Heart left ventricle (tissue), 16 donors: ENCODE data around the gene ZNF362. TPM values are rescaled to one million over a fixed set of nuclear protein-coding genes. Genes with fewer than 3 reads are reported as not detected.
A peak's percentile ranks its signal among the peaks of the same experiment; 100 is the strongest.

Source experiments
- ATAC-seq, 4 donors: fragments of 200-7000 bp; cut with Tn5 transposase; one replicate each; pipeline ENCODE4 v1.9.1; 2020 to 2022; ENCODE audit warnings: moderate library complexity in 4 of 4, mild to moderate bottlenecking in 3 of 4, moderate number of reproducible peaks in 1 of 4
- DNase-seq, 5 donors: peaks; one replicate each; pipeline ENCODE4 v3.0.0-alpha.2; 2020
- H3K27ac ChIP-seq, 12 donors: fragments of 200-600 bp; sonication (generic) in 4 of 12; one replicate each; pipeline versions ENCODE4 v1.5.0 to v1.8.0; 2016 to 2022; ENCODE audit warnings: mild to moderate bottlenecking in 2 of 12
- H3K27me3 ChIP-seq, 9 donors: fragments of 200-600 bp; sonication (generic) in 2 of 9; one replicate each; pipeline versions ENCODE4 v1.5.1 to v1.8.0; 2016 to 2022; ENCODE audit warnings: mild to moderate bottlenecking in 3 of 9
- H3K36me3 ChIP-seq, 9 donors: fragments of 200-600 bp; sonication (generic) in 2 of 9; one replicate each; pipeline versions ENCODE4 v1.5.0 to v1.8.0; 2018 to 2022; ENCODE audit warnings: mild to moderate bottlenecking in 2 of 9
- H3K4me1 ChIP-seq, 12 donors: fragments of 200-600 bp; sonication (generic) in 4 of 12; one replicate each; pipeline versions ENCODE4 v1.5.0 to v1.8.0; 2016 to 2022; ENCODE audit warnings: mild to moderate bottlenecking in 3 of 12
- H3K4me3 ChIP-seq, 12 donors: fragments of 200-600 bp; sonication (generic) in 4 of 12; one replicate each; pipeline versions ENCODE4 v1.5.0 to v1.8.0; 2017 to 2022; ENCODE audit warnings: mild to moderate bottlenecking in 9 of 12, moderate library complexity in 4 of 12
- H3K9me3 ChIP-seq, 12 donors: fragments of 200-600 bp; sonication (generic) in 4 of 12; one replicate each; pipeline versions ENCODE4 v1.5.0 to v1.8.0; 2016 to 2022; ENCODE audit warnings: mild to moderate bottlenecking in 1 of 12
- POLR2A ChIP-seq, 2 donors: fragments of 450-650 bp; IDR thresholded peaks; one replicate each; pipeline ENCODE4 v1.6.1; 2017; ENCODE audit warnings: antibody characterized with exemption in 2 of 2, mild to moderate bottlenecking in 2 of 2, moderate library complexity in 2 of 2
- WGBS, 4 donors: extraction: QIAGEN DNeasy Blood & Tissue Kit in 2 of 4; methylation state at CpG; one replicate each; pipeline versions ENCODE4 v1.1.5 to v1.1.7; 2013 to 2018; 5-methylcytosine and 5-hydroxymethylcytosine counted together
- intact Hi-C, 10 donors: fragments of 100-400 bp; cut with DNase I; formaldehyde crosslinking; loops; one replicate each; pipeline versions ENCODE4 v1.11.1 to v1.14.2; 2022
- polyA plus RNA-seq, 2 donors: library from polyadenylated mRNA; stranded (reverse); fragments of 200-250 nt; gene quantifications; one replicate each; pipeline ENCODE4 v1.2.3, GENCODE V29; 2013
- total RNA-seq, 9 donors: library from RNA; depleted of rRNA in 2 of 9; stranded (reverse); fragments of >200 nt in 2 of 9; fragmentation: NEBNext Ultra II Directional in 3 of 9; extraction: Animal tissue kit (Norgen Biotek cat#: 25700) in 3 of 9; gene quantifications; one replicate each; pipeline versions ENCODE4 v1.1.0 to v1.2.4, GENCODE V29; 2016 to 2023
- TF ChIP-seq, protein P1 (sequence below), 12 donors: fragments of 200-600 bp; sonication (generic) in 4 of 12; IDR thresholded peaks; one replicate each; pipeline versions ENCODE4 v1.5.0 to v1.8.0; 2018 to 2022; ENCODE audit warnings: antibody characterized with exemption in 12 of 12, mild to moderate bottlenecking in 5 of 12
- donor health status: ischemic (EF 13 %, LVEDD 7.1; RV severe dilation, severe dysfunction).
- donor health status: healthy with polysubstance abuse.
- donor health status: DM: no; HTN: yes; CAD: no.
- donor health status: DM: no; HTN: no; CAD: no.
- donor health status: ischemic (EF 25% LVEDD 6.9; RV normal size, moderate dysfunction).
- donor health status: ischemic (EF 25% LVEDD 5.7; RV mildly dilated, moderate dysfunction).
- donor health status: healthy.
- donor health status: DM: yes; HTN: yes; CAD: no.
- donor health status: ischemic (EF 35%, LVEDD 5.7; RV mildly dilated, moderate dysfunction).
- donor health status: nonischemic (EF 11% LVEDD 7.7; RV severe dilation, severe dysfunction).
- donor health status: DM: yes; HTN: yes; CAD: no.
- donor health status: PGD.
- donor health status: ischemic (EF 29% LVEDD 5.4; RV normal size, mild dysfunction).
- donor health status: nonischemic (EF 23%, LVEDD 6.1; RV moderate dilation, normal function).

The ZNF362 gene
- total and polyA plus RNA-seq, 11 donors = 11.1 to 39.7 (median 32.5) TPM

DNA sequence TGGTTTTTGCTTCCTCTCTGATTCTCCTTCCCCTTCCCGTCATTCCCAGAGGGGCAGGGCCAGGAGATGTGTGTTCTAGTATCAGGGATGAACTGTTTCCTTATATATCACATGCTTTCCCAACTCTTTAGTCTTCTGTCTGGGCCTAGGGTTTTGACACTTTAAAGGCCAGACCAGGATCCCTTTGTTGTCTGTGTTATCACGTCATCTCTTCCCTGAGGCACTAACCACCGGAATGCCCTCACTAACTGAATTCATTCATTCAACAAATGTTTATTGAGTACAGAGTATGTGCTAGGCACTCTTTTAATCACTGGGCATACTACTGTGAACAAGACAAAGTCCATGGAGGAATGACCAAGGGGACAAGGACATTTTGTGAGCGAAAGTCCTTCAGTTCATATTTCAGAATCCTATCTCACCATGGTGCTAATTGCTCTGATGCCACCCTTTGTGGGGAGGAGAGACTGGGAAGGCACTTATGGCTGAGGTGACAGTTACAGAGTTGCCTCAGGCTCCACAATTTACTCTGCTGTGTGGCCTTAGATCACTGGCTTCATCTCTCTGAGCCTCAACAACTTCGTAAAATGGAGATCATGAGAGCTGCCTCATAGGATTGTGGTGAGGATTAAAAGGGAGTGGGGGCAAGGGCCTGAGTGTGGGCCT, 12.0 kb upstream of the ZNF362 start:
- Histone ChIP-seq H3K4me1 (peaks cover 0 to 5% (median 0%) of the 10 kb centered on the region in 12 donors), H3K27me3 (no peaks in the 10 kb centered on the region), H3K9me3 (no peaks in the 10 kb centered on the region), H3K4me3 (no peak overlapping the region), H3K27ac (peak overlapping the region in 5 of 12 donors; percentile 2 to 46 (median 34)), H3K36me3 (no peaks in the 10 kb centered on the region)
- intact Hi-C loops = no loop called here
- whole genome bisulfite sequencing, 4 donors = 73 to 86% (median 80%) methylated on average over 5 of the region's 5 CpGs
- no peak for TF ChIP-seq POLR2A (IDR thresholded peaks at IDR 0.05)
- TF ChIP-seq, protein P1, sequence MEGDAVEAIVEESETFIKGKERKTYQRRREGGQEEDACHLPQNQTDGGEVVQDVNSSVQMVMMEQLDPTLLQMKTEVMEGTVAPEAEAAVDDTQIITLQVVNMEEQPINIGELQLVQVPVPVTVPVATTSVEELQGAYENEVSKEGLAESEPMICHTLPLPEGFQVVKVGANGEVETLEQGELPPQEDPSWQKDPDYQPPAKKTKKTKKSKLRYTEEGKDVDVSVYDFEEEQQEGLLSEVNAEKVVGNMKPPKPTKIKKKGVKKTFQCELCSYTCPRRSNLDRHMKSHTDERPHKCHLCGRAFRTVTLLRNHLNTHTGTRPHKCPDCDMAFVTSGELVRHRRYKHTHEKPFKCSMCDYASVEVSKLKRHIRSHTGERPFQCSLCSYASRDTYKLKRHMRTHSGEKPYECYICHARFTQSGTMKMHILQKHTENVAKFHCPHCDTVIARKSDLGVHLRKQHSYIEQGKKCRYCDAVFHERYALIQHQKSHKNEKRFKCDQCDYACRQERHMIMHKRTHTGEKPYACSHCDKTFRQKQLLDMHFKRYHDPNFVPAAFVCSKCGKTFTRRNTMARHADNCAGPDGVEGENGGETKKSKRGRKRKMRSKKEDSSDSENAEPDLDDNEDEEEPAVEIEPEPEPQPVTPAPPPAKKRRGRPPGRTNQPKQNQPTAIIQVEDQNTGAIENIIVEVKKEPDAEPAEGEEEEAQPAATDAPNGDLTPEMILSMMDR (IDR thresholded peaks at IDR 0.05) = no peak
- DNase-seq (no peak), ATAC-seq (no peak)

DNA sequence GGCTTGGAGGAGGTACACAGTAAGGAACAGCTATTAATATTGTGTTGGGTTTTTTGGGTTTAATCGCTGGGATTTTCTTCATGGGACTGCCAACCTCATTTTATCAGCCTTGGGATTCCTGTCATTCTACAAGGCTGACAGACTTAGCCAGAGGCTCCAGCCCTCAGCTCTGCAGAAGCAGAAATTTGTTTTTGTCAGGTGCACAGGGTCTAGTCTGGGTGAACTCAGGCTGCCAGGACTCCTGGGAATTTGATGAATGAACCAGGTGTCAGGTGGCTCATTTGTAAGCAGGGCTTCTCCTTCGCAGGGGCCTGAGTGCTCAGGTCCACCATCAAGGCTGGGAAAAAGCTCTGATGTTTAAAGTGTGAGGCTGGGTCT, 11.5 kb upstream of the ZNF362 start:
- intact Hi-C loops = no loop called here
- no peaks in the 10 kb centered on the region for H3K9me3 ChIP-seq
- 78 to 83% (median 80%) methylated on average over 2 of the region's 2 CpGs for WGBS, 4 donors

DNA sequence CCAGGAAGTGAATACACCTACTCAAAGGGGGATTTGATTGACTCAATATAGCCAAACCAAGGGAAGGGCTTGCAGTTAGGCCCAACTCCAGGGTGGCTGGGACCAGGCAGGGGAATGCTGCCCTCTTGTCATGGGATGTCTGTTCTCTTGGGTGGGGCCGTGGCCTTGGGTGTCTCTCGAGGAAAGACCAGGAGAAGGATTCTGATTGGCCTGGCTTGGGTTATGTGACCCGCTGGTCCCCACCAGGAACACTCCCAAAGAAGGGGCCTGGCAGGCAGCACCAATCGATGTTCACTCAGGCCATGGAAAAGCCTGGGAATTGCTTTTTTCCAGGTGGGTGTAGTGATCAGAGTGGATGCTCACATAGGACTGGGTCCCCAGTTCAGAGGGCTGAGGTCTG, 10.1 kb upstream of the ZNF362 start:
- Histone ChIP-seq H3K4me1 (no peaks in the 10 kb centered on the region), H3K27ac (no peak overlapping the region), H3K36me3 (no peaks in the 10 kb centered on the region), H3K4me3 (no peak overlapping the region), H3K9me3 (no peaks in the 10 kb centered on the region), H3K27me3 (no peaks in the 10 kb centered on the region)
- intact Hi-C loops = no loop called here
- no peak for DNase-seq
- WGBS, 4 donors = 81 to 87% (median 83%) methylated on average over 3 to 4 of the region's 4 CpGs
- ATAC-seq = no peak
- TF ChIP-seq POLR2A (IDR thresholded peaks at IDR 0.05) = no peak
- TF ChIP-seq, protein P1 (IDR thresholded peaks at IDR 0.05) = no peak

More for the DNA sequence above, 11.5 kb upstream of the ZNF362 start:
- DNase-seq (no peak), ATAC-seq (no peak)
- no peak overlapping the region for H3K4me3 ChIP-seq
- H3K27me3 ChIP-seq = no peaks in the 10 kb centered on the region
- H3K4me1 ChIP-seq = peaks cover 0 to 2% (median 0%) of the 10 kb centered on the region in 12 donors
- no peak overlapping the region for H3K27ac ChIP-seq
- TF ChIP-seq POLR2A (IDR thresholded peaks at IDR 0.05) = no peak
- TF ChIP-seq, protein P1 (IDR thresholded peaks at IDR 0.05) = no peak
- H3K36me3 ChIP-seq = no peaks in the 10 kb centered on the region

DNA sequence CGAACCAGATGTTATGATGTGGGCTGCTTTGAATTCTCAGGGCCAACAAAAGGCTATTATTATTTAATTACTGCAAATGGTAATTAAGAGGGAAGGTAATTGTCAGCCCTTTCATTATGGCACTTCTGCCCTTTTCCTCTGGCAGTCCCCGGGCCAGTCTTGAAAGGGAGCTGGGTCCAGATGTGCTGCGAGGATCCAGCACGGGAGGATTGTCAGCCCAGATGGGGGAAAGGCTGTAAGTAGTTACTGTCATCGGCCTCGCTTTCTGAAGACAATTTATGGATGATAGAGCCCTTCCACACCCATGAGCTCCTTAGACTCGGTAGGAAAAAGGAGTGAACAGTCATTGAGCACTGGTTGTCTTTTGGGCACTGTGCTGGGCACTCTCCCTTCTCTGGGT, 8.7 kb upstream of the ZNF362 start:
- Histone ChIP-seq H3K4me1 (no peaks in the 10 kb centered on the region), H3K4me3 (no peak overlapping the region), H3K9me3 (no peaks in the 10 kb centered on the region), H3K27me3 (no peaks in the 10 kb centered on the region), H3K27ac (no peak overlapping the region), H3K36me3 (no peaks in the 10 kb centered on the region)
- DNase-seq = no peak
- ATAC-seq = no peak
- 84 to 87% (median 86%) methylated on average over 7 of the region's 7 CpGs for WGBS, 4 donors
- intact Hi-C loops = no loop called here
- TF ChIP-seq, protein P1 (IDR thresholded peaks at IDR 0.05) = no peak
- TF ChIP-seq POLR2A (IDR thresholded peaks at IDR 0.05) = no peak
